Measurements from ENCODE around the gene RFX8. TPM values are rescaled to one million over a fixed set of nuclear protein-coding genes. Genes with fewer than 3 reads are reported as not detected.
"Not testable (repeated sequence)": the region's sequence is repeated elsewhere in the genome, so short reads cannot be mapped to it uniquely, and the experiment has no call there.

RFX8 gene
- total RNA-seq = not detected

DNA sequence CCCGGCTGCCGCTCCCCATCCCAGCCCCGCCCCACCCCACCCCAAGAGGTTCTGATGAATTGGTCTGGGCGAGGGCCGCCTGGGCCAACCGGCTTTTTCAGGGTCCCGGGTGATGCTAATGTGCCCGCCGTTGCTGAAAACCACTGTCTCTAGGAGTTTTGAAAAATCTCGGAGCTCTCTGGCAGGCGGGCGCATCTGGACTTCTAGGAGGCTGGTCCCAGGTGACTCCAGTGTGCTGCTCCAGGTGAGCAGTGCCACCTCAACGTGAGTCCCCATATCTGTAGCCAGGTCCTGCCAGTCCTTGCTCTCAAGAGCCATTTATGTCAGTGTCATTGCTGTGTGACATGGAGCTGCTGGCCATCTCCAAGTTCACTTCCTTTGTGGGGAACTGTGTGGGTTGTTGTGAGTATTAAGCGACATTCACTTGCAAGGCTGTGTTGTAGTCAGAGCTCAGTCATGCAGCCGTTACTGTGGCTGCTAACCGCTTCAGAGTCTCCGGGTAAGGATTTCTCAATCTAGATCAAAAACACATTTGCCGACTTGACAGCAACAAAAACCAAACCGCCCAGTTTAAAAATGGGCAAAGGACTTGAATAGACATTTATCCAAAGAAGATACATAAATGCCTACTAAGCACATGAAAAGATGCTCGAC is at the start of gene RFX8:
Gene RFX8, minus strand, starts transcription at position 382 of the 654 bp plus-strand sequence. CDS start 8,264 bp downstream, outside the sequence.
- DNase-seq (ENCODE audit: low spot score) (no peak), ATAC-seq (no peak)

GRCh38 chr2:101521487-101521886 is 46.6 kb upstream of the RFX8 start:
- DNase-seq (ENCODE audit: low spot score) (no peak), ATAC-seq (no peak)

DNA sequence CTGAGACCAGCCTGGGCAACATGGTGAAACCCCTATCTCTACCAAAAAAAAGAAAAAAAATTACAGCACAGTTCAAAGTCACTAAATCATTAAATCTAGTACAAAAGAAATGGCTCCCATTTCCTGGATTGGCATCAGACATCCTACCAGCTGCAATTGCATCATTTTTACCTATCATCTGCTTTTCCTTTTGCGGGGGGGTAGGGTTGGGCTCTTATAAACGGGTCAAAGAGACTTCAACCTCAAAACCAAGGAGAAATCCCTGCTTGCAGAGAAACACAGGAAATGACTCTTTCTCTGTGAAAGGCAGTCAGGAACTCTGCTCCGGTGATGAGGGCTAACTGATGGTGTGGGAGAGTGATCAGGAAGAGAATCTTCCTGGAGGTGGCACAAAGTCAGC is 45.3 kb upstream of the RFX8 start:
- ATAC-seq (no peak), DNase-seq (ENCODE audit: low spot score) (no peak)

GRCh38 chr2:101518578-101519492 is 43.9 kb upstream of the RFX8 start:
- DNase-seq (ENCODE audit: low spot score) (peak; percentile 65), ATAC-seq (peak; percentile 96)

DNA sequence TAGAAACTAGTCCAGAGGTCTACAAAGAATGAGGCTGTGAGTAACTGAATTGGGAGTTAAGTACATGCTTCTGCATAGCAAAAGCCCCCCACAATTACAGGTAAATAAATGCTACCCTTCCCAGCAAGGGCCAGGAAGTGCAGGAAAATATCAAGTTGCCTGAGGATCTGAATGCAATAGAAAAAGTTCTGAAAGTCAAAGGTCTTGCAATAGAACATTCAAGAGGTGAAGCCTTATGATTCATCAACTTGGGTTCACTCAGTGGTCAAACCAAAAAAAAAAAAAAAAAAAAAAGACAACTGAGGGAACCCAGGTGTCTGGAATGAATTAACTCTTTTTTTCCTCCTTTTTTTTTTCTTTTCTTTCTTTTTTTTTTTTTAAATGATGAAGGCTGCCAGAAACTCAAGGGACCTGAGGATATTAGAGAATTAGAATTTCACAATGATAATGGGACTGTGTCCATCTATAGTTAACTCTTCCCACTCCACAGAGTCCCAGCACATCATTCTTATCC is 42.9 kb upstream of the RFX8 start:
- DNase-seq (ENCODE audit: low spot score) (no peak), ATAC-seq (no peak)

DNA sequence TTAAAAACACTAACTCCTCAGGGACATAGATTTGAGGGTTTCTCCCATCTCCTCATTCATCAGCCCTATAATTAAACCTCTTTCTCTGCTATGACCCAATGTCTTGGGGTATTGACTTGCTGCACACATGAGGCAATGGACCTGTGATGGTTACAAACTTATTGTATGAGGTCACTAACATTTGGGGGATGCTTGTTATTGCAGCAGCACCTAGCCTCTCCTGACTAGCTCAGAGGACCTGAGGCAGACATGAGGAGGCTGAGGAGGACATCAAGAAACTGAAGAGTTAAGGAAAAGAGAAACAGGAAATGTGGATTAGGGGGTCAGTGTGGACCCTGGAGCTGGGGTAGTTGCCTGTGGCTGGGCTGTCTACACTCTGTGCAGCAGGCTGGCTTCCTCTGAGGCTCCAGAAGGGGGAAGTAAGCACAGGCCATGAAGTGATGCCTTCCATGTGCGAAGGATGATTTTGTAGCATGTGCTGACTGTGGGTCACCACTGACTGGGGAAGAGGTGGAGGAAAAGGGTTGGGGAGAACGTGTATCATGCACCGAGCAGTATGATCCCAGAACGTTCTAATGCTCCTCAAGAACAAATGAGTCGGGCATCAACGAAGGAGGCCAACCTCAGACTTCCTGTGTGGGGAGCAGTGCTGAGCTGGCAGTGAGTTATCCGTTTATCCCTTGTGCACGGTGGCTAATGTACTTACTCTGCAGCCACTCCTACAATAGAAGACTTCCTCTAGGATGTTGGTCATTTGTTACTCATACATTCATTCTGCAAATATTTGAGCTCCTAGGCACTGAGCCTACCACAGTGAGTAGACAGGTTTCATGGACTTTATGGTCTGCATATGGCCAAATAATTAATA is 42.1 kb upstream of the RFX8 start:
- ATAC-seq (no peak), DNase-seq (ENCODE audit: low spot score) (no peak)

GRCh38 chr2:101516349-101516748 is 41.4 kb upstream of the RFX8 start:
- DNase-seq (ENCODE audit: low spot score) (no peak), ATAC-seq (no peak)

- ATAC-seq (peak; percentile 66), DNase-seq (ENCODE audit: low spot score) (no peak)
Measured at GRCh38 chr2:101515477-101515876, 40.6 kb upstream of the RFX8 start.

DNA sequence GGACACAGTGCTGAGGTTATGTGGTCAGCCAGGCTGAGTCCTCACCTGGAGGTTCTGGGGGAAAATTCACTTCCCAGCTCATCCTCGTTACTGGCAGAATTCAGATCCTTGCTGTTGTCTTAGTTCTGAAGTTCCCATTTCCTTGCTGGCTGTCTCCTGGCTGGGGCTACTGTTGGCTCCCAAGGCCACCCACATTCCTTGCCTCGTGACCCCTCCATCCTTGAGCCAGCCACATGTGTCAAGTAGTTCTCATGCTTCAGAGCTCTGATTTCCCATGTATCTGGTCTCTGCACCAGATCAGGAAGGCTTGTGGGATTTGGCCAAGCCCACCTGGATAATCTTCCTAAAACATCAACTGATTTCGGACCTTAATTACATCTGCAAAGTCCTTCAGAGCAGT is 38.1 kb upstream of the RFX8 start:
- no peak for ATAC-seq
- no peak for DNase-seq (ENCODE audit: low spot score)

- ATAC-seq = no peak
Measured at GRCh38 chr2:101511381-101511780, 36.5 kb upstream of the RFX8 start.

GRCh38 chr2:101509499-101510284 is 34.8 kb upstream of the RFX8 start:
- ATAC-seq (no peak), DNase-seq (ENCODE audit: low spot score) (no peak)

More at GRCh38 chr2:101511381-101511780, 36.5 kb upstream of the RFX8 start:
- DNase-seq (ENCODE audit: low spot score) = no peak

DNA sequence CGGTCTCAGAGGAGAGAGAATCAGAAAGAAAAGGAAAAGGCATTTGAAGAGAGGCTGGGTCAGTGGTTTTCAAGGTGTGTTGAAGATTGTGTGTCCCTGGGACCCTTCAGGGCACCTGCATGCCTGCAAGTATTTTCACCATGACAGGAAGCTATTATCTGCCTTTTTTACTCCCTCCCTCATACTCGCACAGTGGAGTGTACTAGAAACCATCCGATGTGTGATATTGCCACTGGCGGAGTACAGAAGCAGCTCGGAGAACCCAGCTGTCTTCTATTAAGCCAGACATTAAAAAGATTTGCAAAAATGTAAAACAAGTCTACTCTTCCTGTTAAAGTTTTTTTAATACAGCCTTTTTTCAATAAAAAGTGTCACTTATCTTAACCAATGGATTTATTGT is 33.7 kb upstream of the RFX8 start:
- DNase-seq (ENCODE audit: low spot score) (no peak), ATAC-seq (no peak)

DNA sequence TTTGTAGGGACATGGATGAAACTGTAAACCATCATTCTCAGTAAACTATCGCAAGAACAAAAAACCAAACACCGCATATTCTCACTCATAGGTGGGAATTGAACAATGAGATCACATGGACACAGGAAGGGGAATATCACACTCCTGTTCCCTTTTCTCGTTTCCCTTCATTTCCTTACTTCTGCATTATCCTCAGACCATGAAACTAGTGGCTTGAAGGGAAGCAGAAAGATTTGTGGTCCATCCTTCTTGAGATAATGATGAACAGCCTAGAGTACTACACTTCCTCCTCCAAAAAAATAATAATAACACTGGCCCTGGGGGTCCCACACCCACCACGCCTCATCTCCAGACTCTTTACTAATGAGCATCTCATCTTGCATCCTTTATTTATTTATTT is 30.4 kb upstream of the RFX8 start:
- not testable (repeated sequence) for DNase-seq (ENCODE audit: low spot score); ATAC-seq

- not testable (repeated sequence) for ATAC-seq; DNase-seq (ENCODE audit: low spot score)
Measured at GRCh38 chr2:101504744-101505143, 29.8 kb upstream of the RFX8 start.

DNA sequence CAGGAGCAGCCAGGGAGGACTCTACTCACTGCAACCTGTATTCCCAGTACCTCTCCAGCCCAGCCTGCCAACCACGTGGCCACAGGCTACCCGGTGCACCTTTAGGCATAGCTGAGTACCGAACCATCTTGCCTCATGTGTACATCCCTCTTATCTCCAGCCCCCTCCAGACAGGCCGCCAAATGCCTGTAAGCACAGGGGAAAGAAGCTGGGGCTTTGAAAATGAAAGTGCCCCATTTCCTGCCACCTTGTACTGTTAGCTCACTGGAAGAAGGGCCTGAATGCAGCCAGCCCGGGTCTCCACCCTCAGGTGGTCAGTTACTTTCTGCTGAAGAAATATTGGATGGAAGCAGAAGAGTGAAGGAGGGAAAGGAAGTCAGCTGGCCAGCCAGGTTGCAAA is 27.2 kb upstream of the RFX8 start:
- no peak for ATAC-seq

DNA sequence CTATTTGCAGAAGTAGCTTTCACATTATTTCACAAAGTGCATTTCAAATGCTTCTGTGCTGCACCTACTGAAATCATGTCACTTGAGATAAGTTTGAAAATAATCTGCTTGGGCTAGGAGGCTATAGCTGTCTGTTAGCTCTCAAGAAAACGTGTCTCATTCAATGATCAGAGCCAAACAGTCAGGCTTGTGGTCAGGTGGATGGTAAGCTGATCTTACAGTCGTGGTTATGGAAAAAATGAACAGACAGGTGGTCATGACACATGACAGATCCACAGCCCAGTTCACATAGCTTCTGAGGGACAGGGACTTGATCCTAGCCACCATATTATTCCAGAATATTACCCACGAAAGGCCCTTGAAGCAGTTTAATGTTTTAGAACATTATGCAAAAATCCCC is 26.5 kb upstream of the RFX8 start:
- DNase-seq (ENCODE audit: low spot score) = no peak
- no peak for ATAC-seq

More for the DNA sequence above, 27.2 kb upstream of the RFX8 start:
- DNase-seq (ENCODE audit: low spot score) = no peak

DNA sequence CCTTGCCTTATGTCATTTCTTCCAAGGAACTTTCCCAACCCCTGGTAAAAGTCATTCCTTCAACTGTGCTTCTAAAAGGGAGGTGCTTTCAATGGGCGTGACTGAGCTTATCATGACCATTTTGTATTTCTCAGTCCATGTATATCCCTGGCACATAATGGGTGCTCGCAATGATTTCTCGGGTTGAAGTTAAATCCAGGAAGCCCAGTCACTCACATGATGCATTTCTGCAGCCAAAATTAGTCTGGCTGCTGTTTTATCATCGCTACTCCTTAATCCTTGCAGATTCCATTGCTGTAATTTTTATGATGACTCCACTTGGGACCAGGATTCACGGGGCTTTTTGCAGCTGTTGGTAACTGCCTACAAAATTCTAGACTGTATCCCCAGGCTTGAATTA is 25.9 kb upstream of the RFX8 start:
- DNase-seq (ENCODE audit: low spot score) = no peak
- ATAC-seq = no peak

- DNase-seq (ENCODE audit: low spot score) (no peak), ATAC-seq (no peak)
Measured at GRCh38 chr2:101500180-101500579, 25.3 kb upstream of the RFX8 start.

DNA sequence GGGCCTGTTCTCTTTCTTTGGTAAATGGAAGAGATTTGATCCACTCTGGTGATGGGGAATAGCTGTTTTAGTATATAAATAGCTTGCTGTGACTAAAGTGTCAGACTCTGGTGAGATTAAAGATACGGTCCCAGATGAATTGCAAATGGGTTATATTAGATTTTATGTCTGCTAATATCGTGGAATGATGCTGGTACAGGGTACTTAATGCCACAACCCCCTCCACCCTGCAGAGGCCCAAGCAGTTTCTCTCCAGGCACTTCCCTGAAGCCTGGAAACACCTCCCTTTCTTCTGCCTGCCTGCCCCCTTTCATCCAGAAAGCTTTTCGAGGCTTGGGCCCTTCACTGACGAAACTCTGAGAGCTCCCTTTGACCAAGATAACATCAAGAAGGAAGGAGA is 21.4 kb upstream of the RFX8 start:
- DNase-seq (ENCODE audit: low spot score) = no peak
- no peak for ATAC-seq

- DNase-seq (ENCODE audit: low spot score) (no peak), ATAC-seq (no peak)
Measured at GRCh38 chr2:101492936-101493473, 18.1 kb upstream of the RFX8 start.

Measured in left lobe of liver (tissue), 2 donors.